CD4-positive, alpha-beta T cell treated with Interleukin-15 for 4 hours (primary cell): ENCODE measurements around the gene RPS19.
A peak's percentile ranks its signal among the peaks of the same experiment; 100 is the strongest.

Source experiments
- DNase-seq: peaks from one replicate; pipeline ENCODE4 v3.0.0-alpha.2; 2020; ENCODE audit warnings: low spot score

The RPS19 gene

DNA sequence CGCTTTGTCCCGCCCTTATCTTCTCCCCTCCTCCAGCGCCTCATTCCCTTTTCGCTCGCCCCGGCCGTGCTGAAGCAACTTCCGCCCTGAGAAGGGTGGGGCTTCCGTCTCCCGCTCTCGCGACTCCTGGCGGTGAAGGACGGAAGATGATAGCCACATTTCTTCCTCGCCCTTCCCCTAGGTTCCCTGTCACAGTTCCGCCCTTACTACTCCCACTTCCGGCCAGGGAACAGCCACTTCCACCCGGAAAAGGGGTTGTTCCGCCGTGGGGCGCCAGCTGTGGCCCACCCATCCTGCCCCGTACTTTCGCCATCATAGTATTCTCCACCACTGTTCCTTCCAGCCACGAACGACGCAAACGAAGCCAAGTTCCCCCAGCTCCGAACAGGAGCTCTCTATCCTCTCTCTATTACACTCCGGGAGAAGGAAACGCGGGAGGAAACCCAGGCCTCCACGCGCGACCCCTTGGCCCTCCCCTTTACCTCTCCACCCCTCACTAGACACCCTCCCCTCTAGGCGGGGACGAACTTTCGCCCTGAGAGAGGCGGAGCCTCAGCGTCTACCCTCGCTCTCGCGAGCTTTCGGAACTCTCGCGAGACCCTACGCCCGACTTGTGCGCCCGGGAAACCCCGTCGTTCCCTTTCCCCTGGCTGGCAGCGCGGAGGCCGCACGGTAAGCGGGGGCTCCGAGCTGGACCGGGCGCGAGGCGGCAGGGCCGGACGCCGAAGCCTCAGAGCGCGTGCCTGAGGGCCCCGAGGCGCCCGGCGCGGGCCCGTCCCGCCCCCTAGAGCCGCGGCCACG is at the start of gene RPS19:
RPS19 (plus strand) TSS at position 638 of the 801 bp plus-strand sequence. CDS start 520 bp downstream, outside the sequence.
- peak; percentile 98 for DNase-seq

DNA sequence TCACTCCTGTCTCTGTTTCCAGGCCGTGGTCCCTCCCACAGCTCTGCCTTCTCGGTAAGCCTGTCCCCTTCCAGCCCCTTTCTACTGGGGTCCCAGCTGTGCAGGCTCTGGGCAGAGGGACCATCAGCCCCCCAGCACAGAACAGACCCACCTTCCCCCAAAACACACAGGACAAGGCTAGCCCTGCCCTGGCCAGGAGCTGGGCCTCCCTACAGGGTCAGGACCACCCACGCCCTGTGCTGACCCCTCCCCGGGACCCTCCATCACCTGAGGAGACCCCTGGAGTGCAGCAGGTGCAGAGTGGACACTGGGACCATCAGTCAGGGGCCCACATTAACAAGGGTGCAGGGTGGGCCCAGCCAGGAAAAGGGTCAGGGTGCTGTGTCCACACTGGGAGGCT is 49.8 kb upstream of the RPS19 start:
- no peak for DNase-seq

DNA sequence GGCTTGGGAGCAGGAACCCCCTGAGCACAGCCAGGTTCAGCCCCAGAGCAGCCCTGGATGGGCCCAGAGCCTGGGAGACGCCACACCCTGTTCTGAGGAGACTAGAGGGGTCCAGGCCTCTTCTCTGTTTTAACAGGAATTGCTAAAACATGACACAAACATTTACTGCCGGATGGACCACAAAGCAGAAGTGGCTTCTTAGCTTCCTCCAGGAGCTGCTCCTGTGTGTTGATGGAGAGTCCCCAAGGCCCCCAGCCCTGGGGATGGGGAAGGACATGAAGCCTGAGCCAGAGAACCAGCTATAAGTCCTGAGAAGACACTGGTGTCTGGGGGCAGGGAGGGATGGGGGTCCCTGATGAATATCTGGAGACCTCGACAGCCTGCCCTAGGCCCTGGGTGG is 49.0 kb upstream of the RPS19 start:
- DNase-seq, result peak; percentile 6

DNA sequence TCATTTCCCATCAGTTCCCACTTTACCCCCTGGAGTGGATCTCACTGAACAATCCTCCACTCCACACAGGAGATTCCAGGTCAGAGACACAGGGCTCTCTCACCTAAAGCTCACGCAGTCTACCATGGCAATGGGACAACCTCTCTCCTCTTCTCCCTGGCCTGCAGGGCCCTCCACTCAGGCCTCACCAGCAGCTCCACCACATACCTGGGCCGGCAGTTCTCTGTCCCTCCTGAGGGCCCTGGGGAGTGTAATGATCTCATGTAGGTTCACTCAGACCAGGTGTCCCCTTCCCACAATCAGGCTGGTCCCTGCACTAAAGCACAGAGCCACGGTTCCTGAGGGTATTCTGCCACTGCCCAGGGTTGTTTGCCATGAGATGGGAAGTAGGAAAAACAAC is 48.1 kb upstream of the RPS19 start:
- DNase-seq, result no peak

DNA sequence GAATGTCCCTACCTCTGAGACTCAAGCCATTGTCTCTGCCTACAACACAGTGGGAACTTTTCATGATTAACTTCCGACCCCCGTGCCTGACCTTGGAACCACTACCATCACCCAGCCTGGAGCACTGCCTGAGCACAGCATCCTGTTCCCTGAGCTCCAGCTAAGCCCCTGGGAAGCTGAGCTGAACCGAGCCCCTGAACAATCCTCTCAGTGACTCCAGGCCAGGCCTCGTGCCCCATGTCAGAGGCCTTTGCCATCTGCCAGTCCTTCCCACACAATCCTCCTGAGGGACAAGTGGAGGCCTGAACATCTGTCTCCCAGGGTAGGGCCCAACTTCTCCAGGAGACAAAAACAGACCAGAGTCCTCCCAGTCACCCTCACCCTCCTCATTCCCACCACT is 46.1 kb upstream of the RPS19 start:
- DNase-seq, result no peak

DNA sequence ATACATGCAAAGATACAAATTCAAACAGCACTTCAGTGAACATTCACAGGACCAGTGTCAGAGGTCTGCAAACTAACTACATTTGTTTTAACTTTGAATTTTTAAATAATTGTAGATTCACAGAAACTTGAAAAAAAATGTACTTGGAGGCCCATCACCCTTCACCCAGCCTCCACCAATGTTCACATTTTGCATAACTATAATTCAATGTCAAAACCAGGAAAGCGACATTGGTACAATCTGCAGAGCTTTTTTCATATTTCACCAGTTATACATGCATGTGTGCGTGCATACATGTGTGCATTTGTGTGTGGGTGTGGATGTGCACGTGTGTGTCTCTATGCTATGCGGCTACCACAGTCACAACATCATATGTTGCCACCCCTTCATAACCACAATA is 44.8 kb upstream of the RPS19 start:
- no peak for DNase-seq

DNA sequence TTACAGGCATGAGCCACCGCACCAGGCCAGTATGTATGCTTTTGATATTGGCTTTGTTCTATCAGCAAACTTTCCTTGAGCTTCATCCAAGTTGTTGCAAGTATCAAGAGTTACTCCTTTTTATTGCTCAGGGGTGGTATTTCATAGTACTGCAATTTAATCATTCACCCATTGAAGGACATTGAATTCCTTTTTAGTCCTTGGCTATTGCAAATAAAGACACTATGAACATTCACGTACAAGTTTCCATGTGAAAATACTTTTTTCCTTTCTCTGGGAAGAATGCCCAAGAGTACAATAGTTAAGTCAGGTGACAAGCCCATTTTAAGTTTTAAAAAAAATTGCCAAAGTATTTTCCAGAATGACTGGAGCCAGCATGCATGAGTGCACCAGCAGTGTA is 43.3 kb upstream of the RPS19 start:
- DNase-seq, result no peak

DNA sequence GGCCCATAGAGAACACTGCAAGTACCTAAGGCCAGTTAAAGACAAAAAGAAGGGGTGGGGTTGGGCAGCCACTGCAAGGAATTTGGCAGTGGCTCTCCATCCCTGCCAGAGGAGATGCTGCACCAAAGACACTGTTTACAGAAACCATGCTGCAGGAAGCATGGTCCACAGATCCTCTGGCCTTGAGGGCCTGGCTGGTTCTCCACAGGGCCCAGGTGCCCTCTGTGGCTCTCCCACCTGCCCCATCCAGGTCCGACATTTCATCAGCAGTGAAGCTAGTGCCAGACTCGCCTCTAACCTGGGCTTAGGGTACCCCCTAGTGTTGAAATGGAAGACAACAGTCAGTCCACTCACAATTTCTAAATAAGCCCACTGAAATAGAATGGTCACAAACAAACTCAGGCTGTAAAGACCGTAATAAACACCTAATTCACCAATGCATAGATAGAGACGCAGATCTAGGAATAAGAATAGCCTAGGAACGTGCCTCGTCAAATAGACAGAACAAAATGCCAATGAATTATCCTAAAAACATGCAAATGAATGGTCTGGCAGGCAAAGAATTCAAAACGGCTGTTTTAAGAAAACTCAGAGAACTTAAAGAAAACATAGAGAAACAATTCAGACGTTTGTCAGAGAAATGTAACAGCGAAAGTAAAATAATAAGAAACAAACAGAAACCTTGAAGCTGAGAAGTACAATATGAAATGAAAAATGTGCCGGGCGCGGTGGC is 38.9 kb upstream of the RPS19 start:
- DNase-seq, result peak; percentile 56

DNA sequence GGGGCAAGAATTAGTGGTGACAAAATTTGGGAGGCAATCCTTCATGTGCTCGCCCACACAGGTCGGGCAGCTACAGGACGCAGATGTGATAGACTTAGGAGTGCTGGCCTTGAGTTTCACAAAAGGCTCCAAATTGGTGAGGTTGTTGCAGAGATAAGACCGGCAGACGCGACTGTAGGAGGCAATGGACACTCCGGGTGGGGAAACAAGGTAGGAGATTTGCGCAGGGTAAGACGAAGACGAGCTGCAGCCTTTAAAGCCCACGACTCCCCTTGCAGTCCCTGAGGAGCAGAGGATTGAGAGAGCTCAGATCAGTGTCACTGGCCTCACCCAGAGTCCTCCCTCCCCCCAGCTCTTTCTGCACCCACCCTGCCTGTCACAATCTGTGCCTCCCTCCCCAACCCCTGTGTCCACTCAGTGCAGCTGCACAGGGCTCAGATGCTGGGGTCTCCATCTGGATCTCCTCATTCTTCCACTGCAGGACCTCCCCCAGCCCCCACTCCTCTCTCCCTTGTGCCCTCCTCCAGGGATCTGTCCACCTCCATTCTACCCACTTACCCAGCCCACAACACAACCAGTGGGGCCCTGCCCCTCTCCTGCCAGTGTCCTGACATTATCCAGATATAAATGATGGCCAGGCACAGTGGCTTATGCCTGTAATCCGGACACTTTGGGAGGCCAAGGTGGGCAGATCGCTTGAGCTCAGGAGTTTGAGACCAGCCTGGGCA is 21.9 kb upstream of the RPS19 start:
- no peak for DNase-seq

DNA sequence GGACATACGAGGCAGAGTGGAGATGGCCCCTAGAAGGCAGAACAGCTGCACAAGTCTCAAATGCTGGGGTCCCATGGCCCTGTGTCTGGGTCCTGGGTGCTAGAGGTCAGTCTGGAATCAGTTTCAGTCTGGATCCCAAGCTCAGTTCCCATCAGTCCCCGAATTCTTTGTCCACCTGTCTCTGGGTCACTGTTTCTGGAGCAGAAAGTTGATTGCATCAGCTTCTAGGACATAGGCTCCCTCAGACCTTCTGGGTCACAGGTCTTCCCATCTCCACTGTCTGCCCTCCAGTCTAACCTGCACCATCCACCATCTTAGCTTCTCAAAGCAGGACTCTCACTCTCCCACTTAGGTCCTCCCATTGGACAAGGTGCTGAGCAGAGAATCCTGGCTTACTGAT is 20.8 kb upstream of the RPS19 start:
- no peak for DNase-seq

DNA sequence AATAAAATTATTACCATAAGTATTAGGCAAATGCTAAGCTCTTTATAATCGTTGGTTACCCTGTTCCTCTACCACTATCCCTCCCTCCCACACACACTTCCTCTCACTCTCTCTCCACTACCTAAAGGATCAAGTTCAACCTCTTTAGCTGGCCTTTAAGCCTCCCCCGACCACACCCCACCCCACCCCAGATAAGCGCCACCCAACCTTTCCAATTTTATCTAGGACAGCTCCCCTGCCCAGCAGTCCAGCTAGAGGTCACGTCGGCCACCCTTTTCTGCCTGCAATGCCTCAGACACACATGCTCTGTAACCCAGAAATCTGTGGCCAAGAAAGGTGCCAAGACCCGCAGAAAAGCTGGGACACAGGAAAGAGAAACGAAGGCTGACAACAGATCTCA is 16.7 kb upstream of the RPS19 start:
- DNase-seq, result no peak

DNA sequence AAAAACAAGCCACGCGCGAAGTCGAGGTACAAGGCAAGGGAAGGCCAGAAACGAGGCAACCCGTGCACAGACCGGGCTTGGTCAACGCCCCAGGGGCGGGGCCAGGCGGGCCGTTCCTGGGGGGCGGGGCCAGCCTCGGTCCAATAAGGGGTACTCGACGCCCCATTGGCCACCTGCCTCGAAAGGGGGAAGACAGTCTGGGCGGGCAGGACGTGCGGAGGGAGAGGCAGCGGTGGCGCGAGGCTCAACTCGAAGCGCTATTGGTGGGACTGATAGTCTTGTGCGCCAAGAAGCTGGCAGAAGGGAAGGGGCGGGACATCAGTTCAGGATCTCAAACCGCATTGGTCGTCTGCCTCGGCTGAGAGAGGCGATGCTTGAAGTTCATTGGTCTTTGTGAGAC is 15.5 kb upstream of the RPS19 start, which contains the start of gene LYPD4:
LYPD4 (minus strand) TSS at position 83 of the 400 bp plus-strand sequence. CDS start 5,398 bp downstream, outside the sequence.
- DNase-seq, result no peak

DNA sequence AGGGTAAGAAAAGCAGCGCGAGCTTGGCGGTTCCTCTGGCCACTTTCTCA is 15.2 kb upstream of the RPS19 start, which contains the start of gene DMRTC2:
DMRTC2 (plus strand) TSS at position 42 of the 50 bp plus-strand sequence. CDS start 2,387 bp downstream, outside the sequence.
- no peak for DNase-seq

DNA sequence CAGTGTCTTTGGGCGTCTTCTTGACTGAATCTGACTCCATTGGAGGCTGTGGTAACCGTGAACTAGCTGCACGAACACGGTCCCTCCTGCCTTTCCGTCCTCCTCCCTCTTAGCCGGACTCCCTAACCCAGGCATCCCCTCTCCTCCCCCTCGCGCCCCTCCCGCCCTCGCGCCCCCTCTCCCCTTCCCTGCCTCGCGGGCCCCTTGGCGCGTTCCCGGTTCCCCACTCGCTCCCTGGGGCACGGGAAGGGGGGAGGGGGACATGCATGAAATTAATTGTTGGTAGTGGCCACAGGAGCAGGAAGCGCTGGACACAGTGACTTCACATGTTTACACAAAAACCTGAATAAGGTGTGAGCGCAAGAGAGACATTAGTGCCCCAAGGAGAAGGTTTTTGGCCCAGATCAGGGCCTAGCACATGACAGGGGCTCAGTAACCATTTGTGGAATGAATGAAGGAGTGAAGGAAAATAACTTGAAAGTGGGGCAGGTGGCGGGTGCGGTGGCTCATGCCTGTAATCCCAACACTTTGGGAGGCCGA is 14.9 kb upstream of the RPS19 start:
- no peak for DNase-seq

DNA sequence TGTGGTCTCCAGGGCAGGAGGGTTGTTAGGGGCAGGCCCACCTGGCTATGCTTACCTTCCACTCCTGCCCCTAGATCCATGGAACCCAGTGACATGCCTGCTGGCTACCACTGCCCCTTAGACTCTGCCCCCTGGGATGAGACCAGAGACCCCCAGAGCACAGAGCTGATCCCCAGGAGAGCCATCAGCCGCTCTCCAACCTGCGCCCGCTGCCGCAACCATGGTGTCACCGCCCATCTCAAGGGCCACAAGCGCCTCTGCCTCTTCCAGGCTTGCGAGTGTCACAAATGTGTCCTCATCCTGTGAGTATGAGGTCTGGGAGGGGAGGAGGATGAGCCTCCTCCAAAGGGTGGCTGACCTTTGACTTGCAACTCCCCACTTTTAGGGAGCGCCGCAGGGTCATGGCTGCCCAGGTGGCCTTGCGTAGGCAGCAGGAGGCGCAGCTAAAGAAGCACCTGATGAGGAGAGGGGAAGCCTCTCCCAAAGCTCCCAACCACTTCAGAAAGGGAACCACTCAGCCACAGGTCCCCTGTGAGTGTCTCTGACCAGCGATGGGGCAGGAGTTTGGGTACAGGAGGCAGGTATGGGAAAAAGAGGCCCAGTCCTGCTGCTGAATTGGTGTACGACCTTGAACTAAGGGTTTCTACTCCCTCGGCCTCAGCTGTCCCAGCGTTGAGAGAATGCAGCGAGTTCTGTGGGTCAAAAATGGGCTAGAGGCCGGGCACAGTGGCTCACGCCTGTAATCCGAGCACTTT is 12.5 kb upstream of the RPS19 start:
- no peak for DNase-seq

DNA sequence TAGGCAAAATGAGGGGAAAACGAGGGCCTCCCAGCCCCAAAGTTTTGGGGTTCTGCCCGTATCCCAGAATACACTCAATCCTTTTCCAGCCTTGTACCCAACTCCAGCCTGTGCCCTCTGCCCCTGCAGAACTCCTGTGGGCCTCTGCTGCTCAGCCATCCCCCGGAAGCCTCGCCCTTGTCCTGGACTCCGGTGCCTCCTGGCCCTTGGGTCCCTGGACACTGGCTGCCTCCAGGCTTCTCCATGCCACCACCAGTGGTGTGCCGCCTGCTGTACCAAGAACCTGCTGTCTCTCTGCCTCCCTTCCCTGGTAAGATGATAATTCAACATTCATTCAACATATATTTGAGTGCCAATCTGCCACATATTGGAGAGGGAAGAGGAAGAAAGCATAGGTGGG is 11.4 kb upstream of the RPS19 start:
- no peak for DNase-seq

DNA sequence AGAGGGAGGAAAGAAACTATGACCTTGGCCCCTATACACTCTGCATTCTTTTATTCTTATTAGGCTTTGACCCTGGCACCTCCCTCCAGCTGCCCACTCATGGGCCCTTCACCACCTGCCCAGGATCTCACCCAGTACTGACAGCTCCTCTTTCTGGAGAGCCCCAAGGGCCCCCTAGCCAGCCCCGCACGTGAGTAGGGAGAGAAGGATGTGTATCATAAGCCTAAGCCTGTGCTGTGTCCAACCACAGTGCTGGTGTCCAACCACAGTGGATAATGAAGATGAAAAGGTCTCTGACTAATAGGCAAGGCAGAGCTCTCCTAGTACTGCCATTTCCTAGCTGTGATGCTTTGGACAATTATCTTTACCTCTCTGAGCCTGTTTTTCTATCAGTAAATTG is 11.0 kb upstream of the RPS19 start:
- DNase-seq, result no peak

DNA sequence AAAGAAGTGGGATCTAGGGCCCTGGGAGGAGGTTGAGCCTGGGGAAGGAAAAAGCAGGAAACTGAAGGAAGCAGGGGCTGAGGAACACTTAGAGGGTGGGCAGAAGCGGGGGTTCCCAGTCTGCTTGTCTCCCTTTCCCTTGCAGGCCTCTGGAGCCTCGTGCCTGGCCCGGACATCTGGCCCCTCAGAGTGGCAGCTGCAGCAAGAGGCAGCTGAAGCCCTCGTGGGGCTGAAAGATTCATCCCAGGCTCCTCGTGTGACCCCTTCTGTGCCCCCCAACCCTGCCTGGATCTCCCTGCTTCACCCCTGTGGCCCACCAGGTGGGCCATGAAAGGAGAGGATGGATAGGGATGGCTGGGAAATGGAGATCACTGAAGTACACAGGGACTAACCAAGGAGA is 9.7 kb upstream of the RPS19 start:
- no peak for DNase-seq

DNA sequence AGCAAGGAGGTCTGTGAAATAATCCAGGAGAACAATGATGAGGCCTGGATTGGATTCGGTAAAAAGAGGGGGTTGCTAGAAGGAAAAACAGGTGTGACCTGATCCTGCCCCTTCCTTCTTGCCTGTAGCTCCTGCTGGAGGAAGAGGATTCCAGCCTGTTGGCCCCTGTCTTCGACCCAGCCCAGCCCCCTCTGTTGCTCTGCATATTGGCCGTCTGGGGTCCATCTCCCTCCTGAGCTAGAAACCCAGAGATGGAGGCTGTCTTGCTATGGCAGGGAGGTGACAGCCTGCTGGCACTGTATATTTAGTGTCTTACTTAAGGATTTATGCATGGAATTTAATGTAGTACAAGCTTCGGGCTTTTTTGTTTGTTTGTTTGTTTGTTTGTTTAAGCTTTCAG is 8.6 kb upstream of the RPS19 start:
- DNase-seq, result no peak

DNA sequence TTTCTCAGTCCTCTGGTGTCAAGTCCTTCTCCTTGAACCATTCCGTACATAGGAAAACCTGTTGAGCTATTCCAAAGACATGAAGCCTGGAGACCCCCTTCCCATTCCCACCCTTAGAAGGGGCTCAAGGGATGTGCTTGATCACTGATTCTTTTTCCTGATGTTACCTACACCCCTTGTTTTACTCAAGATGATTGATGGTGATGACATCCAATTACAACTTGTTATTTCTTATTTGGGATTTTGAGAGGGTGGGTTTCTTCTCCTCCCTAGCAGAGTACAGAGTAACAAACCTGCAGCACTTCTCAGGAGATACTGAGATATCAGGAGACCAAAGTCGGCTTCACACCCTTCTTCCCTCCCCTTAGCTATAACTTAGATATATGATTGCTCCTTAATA is 6.7 kb upstream of the RPS19 start:
- no peak for DNase-seq

DNA sequence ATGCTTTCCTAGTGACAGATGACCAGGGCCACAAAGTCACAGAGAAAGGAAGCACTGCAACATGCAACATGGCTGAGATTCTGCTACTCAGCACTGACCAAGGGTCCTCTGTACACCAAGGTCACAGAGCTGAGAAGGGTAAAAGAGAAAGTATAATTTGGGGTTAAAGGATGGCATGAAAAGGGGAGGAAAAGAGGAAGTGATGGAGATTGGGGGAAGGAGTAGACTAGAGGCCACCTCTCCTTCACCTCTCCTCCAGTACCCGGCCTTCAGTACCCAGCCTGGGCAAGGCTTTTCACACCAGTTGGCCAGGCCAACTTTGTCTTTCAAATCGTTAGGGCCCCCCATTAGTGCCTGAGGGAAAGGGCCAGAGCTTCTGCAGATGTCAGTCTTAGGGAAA is 6.3 kb upstream of the RPS19 start:
- no peak for DNase-seq

DNA sequence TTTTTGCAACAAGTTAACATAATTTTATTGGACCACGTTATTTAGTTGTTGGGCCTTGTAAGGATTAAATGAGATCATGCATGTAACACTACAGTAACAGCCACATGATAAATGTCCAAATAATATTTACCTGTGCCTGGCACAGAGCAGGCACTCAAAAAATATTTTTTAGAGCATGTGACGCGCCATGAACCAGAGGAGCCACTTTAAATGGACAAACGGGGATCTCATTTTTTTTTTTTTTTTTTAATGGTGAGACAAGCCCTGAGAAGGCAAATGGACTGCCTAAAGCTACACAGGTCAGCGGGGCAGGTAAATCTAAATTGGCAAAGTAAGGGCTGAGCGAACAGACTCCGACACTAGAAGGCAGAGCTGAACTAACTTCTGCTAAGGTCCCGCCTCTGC is 840 bp upstream of the RPS19 start:
- no peak for DNase-seq
